ENCODE results near the gene TRMT6. TPM values are rescaled to one million over a fixed set of nuclear protein-coding genes. Genes with fewer than 3 reads are reported as not detected.
A peak's percentile ranks its signal among the peaks of the same experiment; 100 is the strongest.

TRMT6 gene, protein sequence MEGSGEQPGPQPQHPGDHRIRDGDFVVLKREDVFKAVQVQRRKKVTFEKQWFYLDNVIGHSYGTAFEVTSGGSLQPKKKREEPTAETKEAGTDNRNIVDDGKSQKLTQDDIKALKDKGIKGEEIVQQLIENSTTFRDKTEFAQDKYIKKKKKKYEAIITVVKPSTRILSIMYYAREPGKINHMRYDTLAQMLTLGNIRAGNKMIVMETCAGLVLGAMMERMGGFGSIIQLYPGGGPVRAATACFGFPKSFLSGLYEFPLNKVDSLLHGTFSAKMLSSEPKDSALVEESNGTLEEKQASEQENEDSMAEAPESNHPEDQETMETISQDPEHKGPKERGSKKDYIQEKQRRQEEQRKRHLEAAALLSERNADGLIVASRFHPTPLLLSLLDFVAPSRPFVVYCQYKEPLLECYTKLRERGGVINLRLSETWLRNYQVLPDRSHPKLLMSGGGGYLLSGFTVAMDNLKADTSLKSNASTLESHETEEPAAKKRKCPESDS
- 12.3 and 21.6 TPM in 2 replicates for total RNA-seq

DNA sequence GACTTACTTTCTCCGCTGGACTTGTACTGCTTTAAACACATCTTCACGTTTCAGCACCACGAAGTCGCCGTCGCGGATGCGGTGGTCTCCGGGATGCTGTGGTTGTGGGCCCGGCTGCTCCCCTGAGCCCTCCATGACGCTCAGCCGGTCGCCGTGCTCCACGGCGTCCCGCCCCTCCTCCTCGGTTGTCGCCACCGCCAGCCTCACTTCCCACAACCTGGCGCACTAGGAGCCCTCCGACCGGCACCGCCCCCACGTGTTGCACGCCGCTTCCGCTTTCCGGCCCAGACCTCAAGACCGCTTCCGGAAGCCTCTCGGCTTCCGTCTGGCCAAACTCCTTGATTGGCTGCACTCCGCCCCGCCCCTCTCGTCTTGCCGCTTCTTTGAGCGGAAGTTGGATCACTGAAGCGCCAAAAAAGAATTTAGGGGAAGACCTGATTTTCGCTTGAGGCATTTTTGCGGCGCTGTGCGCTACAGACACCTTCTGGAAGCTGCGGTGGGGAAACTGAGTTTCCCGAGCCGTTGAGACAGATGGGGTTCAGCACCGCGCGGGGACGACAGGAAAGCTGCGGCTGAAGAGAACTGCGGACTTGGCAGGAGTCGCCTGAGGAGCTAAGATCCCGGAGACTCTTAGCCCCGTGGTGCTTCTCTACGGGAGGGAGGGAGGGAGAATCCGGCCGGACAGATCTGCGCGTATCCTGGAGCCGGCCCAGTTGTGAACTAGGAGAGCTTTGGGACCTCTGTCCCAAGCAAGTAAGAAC, at the start of gene TRMT6, which contains the start of gene MCM8:
TRMT6 (minus strand) TSS at position 263 of the 761 bp plus-strand sequence; CDS start at position 135, 128 bp downstream.
MCM8 (plus strand) TSS at position 382 of the 761 bp plus-strand sequence. CDS start 1,364 bp downstream, outside the sequence.
- peak; percentile 79 for DNase-seq (ENCODE audit: low read depth)
- H3K4me3 ChIP-seq (ENCODE audit: low read depth, low read length): peak within 1 kb of the TSS; percentile 96
- TF ChIP-seq, protein P1, sequence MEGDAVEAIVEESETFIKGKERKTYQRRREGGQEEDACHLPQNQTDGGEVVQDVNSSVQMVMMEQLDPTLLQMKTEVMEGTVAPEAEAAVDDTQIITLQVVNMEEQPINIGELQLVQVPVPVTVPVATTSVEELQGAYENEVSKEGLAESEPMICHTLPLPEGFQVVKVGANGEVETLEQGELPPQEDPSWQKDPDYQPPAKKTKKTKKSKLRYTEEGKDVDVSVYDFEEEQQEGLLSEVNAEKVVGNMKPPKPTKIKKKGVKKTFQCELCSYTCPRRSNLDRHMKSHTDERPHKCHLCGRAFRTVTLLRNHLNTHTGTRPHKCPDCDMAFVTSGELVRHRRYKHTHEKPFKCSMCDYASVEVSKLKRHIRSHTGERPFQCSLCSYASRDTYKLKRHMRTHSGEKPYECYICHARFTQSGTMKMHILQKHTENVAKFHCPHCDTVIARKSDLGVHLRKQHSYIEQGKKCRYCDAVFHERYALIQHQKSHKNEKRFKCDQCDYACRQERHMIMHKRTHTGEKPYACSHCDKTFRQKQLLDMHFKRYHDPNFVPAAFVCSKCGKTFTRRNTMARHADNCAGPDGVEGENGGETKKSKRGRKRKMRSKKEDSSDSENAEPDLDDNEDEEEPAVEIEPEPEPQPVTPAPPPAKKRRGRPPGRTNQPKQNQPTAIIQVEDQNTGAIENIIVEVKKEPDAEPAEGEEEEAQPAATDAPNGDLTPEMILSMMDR (conservative IDR thresholded peaks at IDR 0.05; ENCODE audit: low read depth, low read length): no peak

DNA sequence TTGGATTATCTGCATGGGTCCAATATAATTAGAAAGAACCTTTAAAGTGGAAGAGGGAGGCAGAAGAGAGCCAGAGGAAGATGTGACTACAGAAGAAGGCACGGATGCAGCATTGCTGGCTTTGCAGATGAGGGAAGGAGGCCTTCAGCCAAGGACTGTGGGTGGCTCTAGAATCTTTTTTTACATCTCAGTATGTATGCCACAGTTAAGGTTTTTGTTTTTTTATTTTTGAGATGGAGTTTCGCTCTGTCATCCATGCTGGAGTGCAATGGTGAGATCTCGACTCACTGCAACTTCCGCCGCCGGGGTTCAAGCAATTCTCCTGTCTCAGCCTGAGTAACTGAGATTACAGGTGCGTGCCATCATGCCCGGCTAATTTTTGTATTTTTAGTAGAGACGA, 49.5 kb upstream of the TRMT6 start:
- H3K4me3 ChIP-seq (ENCODE audit: low read depth, low read length): no peak overlapping the region
- no peak for DNase-seq (ENCODE audit: low read depth)
- TF ChIP-seq, protein P1 (conservative IDR thresholded peaks at IDR 0.05; ENCODE audit: low read depth, low read length): no peak

DNA sequence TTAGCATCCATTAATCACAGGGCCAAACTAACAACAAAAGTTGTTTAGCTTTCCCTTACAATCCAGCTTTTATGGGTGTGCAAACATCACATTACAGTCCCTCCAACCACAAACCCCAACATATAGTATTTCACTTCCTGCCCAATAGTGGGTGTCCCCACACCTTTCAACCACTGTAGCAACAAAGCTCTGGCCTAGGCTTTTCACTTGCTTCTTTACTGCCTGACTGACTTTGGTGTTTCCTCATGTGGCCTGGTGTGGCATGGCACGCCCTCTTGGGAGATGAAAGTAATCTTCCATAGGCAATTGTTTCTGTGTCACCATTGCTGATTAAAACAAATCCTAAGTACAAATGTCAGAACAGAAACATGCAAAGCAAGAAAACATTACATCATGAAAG, 46.4 kb upstream of the TRMT6 start:
- DNase-seq (ENCODE audit: low read depth): no peak
- TF ChIP-seq, protein P1 (conservative IDR thresholded peaks at IDR 0.05; ENCODE audit: low read depth, low read length): peak; percentile 12
- H3K4me3 ChIP-seq (ENCODE audit: low read depth, low read length): no peak overlapping the region

DNA sequence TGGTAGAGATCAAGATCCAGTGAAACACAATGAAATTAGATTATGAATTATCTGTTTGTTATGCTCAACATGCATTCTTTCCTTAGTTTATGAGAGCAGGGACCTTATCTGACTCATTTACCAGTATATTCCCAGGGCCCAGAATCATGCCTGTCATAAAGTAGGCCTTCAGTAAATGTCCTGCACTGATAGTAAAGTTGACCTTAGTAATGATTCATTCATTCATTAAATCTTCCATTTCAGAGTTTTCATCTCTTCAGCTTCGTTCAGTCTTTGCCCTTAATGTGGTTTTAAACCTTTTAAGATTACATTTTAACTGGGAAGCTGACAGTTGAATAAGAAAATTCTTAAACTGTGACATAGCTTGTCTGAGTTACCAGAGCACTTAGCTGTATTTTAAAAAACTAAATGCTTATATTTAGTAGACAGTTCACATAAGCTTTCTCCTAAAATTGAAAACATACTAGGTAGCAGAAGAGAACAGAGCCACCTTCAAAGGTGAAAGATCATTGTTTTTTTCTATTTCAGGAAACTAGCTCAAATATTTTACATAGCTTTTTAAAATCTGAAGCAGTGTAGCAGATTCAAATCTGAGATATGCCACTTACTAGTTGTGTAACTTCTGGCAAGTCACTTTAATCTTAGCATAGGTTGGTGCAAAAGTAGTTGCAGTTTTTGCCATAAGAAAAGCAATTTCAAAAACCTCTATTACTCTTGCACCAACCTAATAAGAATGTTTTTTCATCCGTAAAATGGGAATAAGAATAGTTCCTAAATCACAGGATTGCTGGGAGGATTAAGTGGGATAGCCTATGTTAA, 41.5 kb upstream of the TRMT6 start:
- H3K4me3 ChIP-seq (ENCODE audit: low read depth, low read length): no peak overlapping the region
- DNase-seq (ENCODE audit: low read depth): peak; percentile 81
- TF ChIP-seq, protein P1 (conservative IDR thresholded peaks at IDR 0.05; ENCODE audit: low read depth, low read length): no peak

DNA sequence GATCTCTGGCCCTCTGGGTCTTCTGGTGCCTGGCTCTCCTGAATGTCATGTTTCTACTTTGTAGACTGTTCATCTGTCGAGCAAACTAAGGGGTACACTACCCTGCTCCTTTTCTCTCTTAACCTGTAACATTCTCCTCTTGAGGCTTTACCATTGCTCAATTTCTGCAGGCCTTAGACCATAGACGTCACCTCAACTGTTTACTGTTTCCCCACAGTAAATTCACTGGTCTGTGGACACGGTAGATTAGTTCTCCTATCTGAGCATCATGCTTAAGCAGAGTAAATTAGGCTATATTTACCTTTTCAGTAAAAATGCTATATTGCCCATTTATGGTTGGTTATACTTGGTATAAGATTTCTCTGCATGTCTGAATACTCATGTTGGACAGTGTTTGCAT, 40.6 kb upstream of the TRMT6 start:
- H3K4me3 ChIP-seq (ENCODE audit: low read depth, low read length): no peak overlapping the region
- DNase-seq (ENCODE audit: low read depth): no peak
- TF ChIP-seq, protein P1 (conservative IDR thresholded peaks at IDR 0.05; ENCODE audit: low read depth, low read length): no peak

DNA sequence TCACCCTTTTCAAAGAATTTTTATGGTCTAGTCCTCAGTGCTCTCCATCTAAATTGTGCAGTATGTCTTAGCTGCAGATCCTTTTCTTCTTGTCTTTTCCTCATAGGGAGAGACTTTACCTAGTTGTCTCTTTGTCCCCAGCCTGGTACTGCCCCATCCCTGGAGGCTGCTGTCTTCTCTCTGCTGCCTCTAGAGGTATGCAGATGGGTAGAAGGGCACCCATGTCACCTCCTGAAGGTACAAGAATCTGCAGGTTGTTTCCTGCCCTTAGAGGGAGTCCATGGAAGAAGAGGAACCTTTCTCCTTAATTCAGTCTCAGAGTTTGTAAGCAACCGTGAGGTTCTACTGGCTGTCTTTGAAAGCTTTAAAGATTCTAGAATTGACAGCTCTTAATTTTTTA, 39.2 kb upstream of the TRMT6 start:
- TF ChIP-seq, protein P1 (conservative IDR thresholded peaks at IDR 0.05; ENCODE audit: low read depth, low read length): peak; percentile 32
- no peak overlapping the region for H3K4me3 ChIP-seq (ENCODE audit: low read depth, low read length)
- no peak for DNase-seq (ENCODE audit: low read depth)

All from epithelial cell of proximal tubule (primary cell).